Cardiac muscle cell (in vitro differentiated cells and primary cell): ENCODE measurements around the gene PDE10A. TPM values are rescaled to one million over a fixed set of nuclear protein-coding genes. Genes with fewer than 3 reads are reported as not detected.

ENCODE experiments used
- DNase-seq, 2 donors: peaks; one replicate each; pipeline versions ENCODE4 v3.0.0 to v3.0.0-alpha.2; 2010 to 2017; ENCODE audit warnings: low read depth in 1 of 2, low spot score in 1 of 2
- H3K27ac ChIP-seq: fragments of 200-600 bp; sonication (generic); 2 replicates; pipeline ENCODE4 v1.5.1; 2016
- H3K27me3 ChIP-seq: fragments of 200-600 bp; sonication (generic); 2 replicates; pipeline ENCODE4 v1.6.0; 2016; ENCODE audit warnings: control low read depth
- H3K36me3 ChIP-seq: fragments of 200-600 bp; sonication (generic); 2 replicates; pipeline ENCODE4 v1.5.1; 2016; ENCODE audit warnings: control low read depth
- H3K4me1 ChIP-seq: fragments of 200-600 bp; sonication (generic); 2 replicates; pipeline ENCODE4 v1.8.1; 2017; ENCODE audit warnings: low read depth, mild to moderate bottlenecking, mixed run types
- H3K4me3 ChIP-seq: fragments of 200-600 bp; sonication (generic); 2 replicates; pipeline ENCODE4 v1.5.1; 2016; ENCODE audit warnings: mild to moderate bottlenecking
- H3K9me3 ChIP-seq: fragments of 200-600 bp; sonication (generic); 2 replicates; pipeline ENCODE4 v1.5.1; 2017; ENCODE audit warnings: low read depth, mild to moderate bottlenecking, control low read depth
- polyA plus RNA-seq: library from polyadenylated mRNA; unstranded; fragments of >200 nt; fragmentation: Nextera tagmentation; extraction: Ambion mirVana; gene quantifications from 2 replicates; pipeline ENCODE4 v1.2.1, GENCODE V29; 2016
- total RNA-seq: library from RNA; depleted of rRNA; stranded (reverse); fragments of >200 nt; gene quantifications from 2 replicates; pipeline ENCODE4 v1.2.3, GENCODE V29; 2016
- TF ChIP-seq, protein P1 (sequence below): IDR thresholded peaks from 2 replicates; pipeline ENCODE4 v1.5.1; 2012; ENCODE audit warnings: low read depth, mild to moderate bottlenecking, low read length

Gene PDE10A
- total and polyA plus RNA-seq, 2 experiments from 2014 or later: 0.82 to 5.4 TPM

- no peaks in the 10 kb centered on the region for H3K9me3 ChIP-seq
- DNase-seq: no peak
- no peaks in the 10 kb centered on the region for H3K36me3 ChIP-seq
- H3K27ac ChIP-seq: no peak overlapping the region
- no peaks in the 10 kb centered on the region for H3K4me1 ChIP-seq
- H3K27me3 ChIP-seq: no peaks in the 10 kb centered on the region
- no peak overlapping the region for H3K4me3 ChIP-seq
- TF ChIP-seq, protein P1, sequence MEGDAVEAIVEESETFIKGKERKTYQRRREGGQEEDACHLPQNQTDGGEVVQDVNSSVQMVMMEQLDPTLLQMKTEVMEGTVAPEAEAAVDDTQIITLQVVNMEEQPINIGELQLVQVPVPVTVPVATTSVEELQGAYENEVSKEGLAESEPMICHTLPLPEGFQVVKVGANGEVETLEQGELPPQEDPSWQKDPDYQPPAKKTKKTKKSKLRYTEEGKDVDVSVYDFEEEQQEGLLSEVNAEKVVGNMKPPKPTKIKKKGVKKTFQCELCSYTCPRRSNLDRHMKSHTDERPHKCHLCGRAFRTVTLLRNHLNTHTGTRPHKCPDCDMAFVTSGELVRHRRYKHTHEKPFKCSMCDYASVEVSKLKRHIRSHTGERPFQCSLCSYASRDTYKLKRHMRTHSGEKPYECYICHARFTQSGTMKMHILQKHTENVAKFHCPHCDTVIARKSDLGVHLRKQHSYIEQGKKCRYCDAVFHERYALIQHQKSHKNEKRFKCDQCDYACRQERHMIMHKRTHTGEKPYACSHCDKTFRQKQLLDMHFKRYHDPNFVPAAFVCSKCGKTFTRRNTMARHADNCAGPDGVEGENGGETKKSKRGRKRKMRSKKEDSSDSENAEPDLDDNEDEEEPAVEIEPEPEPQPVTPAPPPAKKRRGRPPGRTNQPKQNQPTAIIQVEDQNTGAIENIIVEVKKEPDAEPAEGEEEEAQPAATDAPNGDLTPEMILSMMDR: no peak
Observed at GRCh38 chr6:165443462-165443861, 219.6 kb downstream of the PDE10A start.

DNA sequence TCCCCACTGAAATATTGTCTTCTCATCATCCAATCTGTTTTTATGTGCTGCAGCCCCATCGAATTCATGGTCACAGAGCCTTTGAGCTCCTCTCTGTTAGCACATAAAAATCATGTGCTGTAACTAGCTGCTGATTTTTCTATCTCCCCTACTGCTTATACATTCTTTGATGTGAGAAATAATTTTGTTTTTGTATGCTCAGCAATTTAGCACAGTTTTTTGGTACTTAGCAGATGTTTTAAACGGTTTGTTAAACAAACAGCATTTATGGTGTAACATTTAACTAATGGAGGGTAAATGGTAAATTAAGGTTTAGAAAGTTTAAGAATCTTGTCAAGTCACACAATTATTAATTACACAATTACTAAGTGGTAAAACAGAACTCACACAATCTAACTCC, 221.9 kb downstream of the PDE10A start:
- no peaks in the 10 kb centered on the region for H3K27me3 ChIP-seq
- no peak overlapping the region for H3K27ac ChIP-seq
- H3K4me3 ChIP-seq: no peak overlapping the region
- H3K36me3 ChIP-seq: no peaks in the 10 kb centered on the region
- no peak for DNase-seq
- TF ChIP-seq, protein P1: no peak
- H3K9me3 ChIP-seq: no peaks in the 10 kb centered on the region
- no peaks in the 10 kb centered on the region for H3K4me1 ChIP-seq

GRCh38 chr6:165439928-165440554, 223.0 kb downstream of the PDE10A start:
- no peaks in the 10 kb centered on the region for H3K27me3 ChIP-seq
- TF ChIP-seq, protein P1: peak; percentile 61
- H3K4me1 ChIP-seq: no peaks in the 10 kb centered on the region
- no peaks in the 10 kb centered on the region for H3K9me3 ChIP-seq
- H3K4me3 ChIP-seq: no peak overlapping the region
- no peaks in the 10 kb centered on the region for H3K36me3 ChIP-seq
- no peak overlapping the region for H3K27ac ChIP-seq
- DNase-seq: peak; percentile 59 to 84

- H3K27me3 ChIP-seq: no peaks in the 10 kb centered on the region
- no peak overlapping the region for H3K4me3 ChIP-seq
- H3K9me3 ChIP-seq: no peaks in the 10 kb centered on the region
- DNase-seq: peak in 1 of 2 donors; percentile 6
- H3K36me3 ChIP-seq: no peaks in the 10 kb centered on the region
- no peaks in the 10 kb centered on the region for H3K4me1 ChIP-seq
- TF ChIP-seq, protein P1: no peak
- H3K27ac ChIP-seq: no peak overlapping the region
Observed at GRCh38 chr6:165426892-165427291, 236.1 kb downstream of the PDE10A start.

- TF ChIP-seq, protein P1: no peak
- Histone ChIP-seq H3K27me3 (no peaks in the 10 kb centered on the region), H3K9me3 (no peaks in the 10 kb centered on the region), H3K36me3 (no peaks in the 10 kb centered on the region), H3K4me3 (no peak overlapping the region), H3K27ac (no peak overlapping the region), H3K4me1 (no peaks in the 10 kb centered on the region)
- DNase-seq: no peak
Observed at GRCh38 chr6:165422192-165422591, 240.8 kb downstream of the PDE10A start.
